CD14-positive monocyte (primary cell): ENCODE data around the gene TMEM40. TPM values are rescaled to one million over a fixed set of nuclear protein-coding genes. Genes with fewer than 3 reads are reported as not detected.

ENCODE experiments used
- DNase-seq, 3 donors: peaks; one replicate each; pipeline ENCODE4 v3.0.0-alpha.2; 2011 to 2022
- H2AFZ ChIP-seq: 2 replicates; pipeline ENCODE4 v1.6.0; 2012; ENCODE audit warnings: mild to moderate bottlenecking, low read depth, low read length, inconsistent platforms; ENCODE audit not compliant: insufficient read depth, poor library complexity, severe bottlenecking
- H3K27ac ChIP-seq, 2 donors: 1 replicate in 1 of 2; 2 replicates in 1 of 2; pipeline ENCODE4 v1.5.1; 2012 to 2013; ENCODE audit warnings: low read length in 2 of 2, control low read depth in 1 of 2, inconsistent platforms in 1 of 2, low read depth in 1 of 2, mild to moderate bottlenecking in 1 of 2
- H3K27me3 ChIP-seq, 2 donors: one replicate each; pipeline versions ENCODE4 v1.6.0 to v1.6.1; 2011 to 2013; ENCODE audit warnings: low read length in 2 of 2; ENCODE audit not compliant: control insufficient read depth in 2 of 2, insufficient read depth in 2 of 2
- H3K36me3 ChIP-seq, 2 donors: replicated peaks in 1 of 2; 1 replicate in 1 of 2; 2 replicates in 1 of 2; pipeline versions ENCODE4 v1.5.1 to v1.6.1; 2012 to 2013; ENCODE audit warnings: low read length in 2 of 2, control low read depth in 1 of 2, inconsistent platforms in 1 of 2, mild to moderate bottlenecking in 1 of 2; ENCODE audit not compliant: insufficient read depth in 2 of 2, control insufficient read depth in 1 of 2
- H3K4me1 ChIP-seq, 2 donors: 1 replicate in 1 of 2; 2 replicates in 1 of 2; pipeline versions ENCODE4 v1.5.1 to v1.6.1; 2012 to 2013; ENCODE audit warnings: low read length in 2 of 2, control low read depth in 1 of 2, inconsistent platforms in 1 of 2, mild to moderate bottlenecking in 1 of 2, moderate library complexity in 1 of 2; ENCODE audit not compliant: insufficient read depth in 2 of 2, control insufficient read depth in 1 of 2
- H3K4me2 ChIP-seq: replicated peaks from 2 replicates; pipeline ENCODE3; 2012; ENCODE audit warnings: low read length, moderate library complexity, mild to moderate bottlenecking; ENCODE audit not compliant: poor library complexity, severe bottlenecking; ENCODE audit errors: extremely low read depth
- H3K4me3 ChIP-seq, 3 experiments: fragments of 200-600 bp in 1 of 3; sonication (generic) in 1 of 3; replicated peaks in 1 of 3; 1 replicate in 2 of 3; 2 replicates in 1 of 3; pipeline ENCODE4 v1.5.1; 2011 to 2013; ENCODE audit warnings: low read length in 3 of 3, mild to moderate bottlenecking in 3 of 3, control low read depth in 2 of 3, low read depth in 2 of 3, inconsistent platforms in 1 of 3, moderate library complexity in 1 of 3
- H3K79me2 ChIP-seq: 2 replicates; pipeline ENCODE4 v1.6.0; 2012; ENCODE audit warnings: mild to moderate bottlenecking, control low read depth, inconsistent platforms, low read length, moderate library complexity; ENCODE audit not compliant: insufficient read depth
- H3K9ac ChIP-seq: 2 replicates; pipeline ENCODE4 v1.6.0; 2017; ENCODE audit warnings: low read length, mild to moderate bottlenecking; ENCODE audit not compliant: insufficient read depth, poor library complexity, severe bottlenecking
- H3K9me3 ChIP-seq, 2 donors: replicated peaks in 1 of 2; 1 replicate in 1 of 2; 2 replicates in 1 of 2; pipeline versions ENCODE4 v1.5.1 to v1.6.1; 2012 to 2013; ENCODE audit warnings: low read length in 2 of 2, control low read depth in 1 of 2; ENCODE audit not compliant: control insufficient read depth in 1 of 2, insufficient read depth in 1 of 2
- H4K20me1 ChIP-seq: 2 replicates; pipeline ENCODE4 v1.6.0; 2012; ENCODE audit warnings: mild to moderate bottlenecking, low read length, control low read depth, moderate library complexity; ENCODE audit not compliant: insufficient read depth
- H3K27ac Mint-ChIP-seq, 7 donors: one replicate each; pipeline ENCODE4 v1.8.0; 2020; ENCODE audit warnings: mild to moderate bottlenecking in 7 of 7, mixed read lengths in 7 of 7, moderate library complexity in 6 of 7, inconsistent platforms in 2 of 7
- H3K27me3 Mint-ChIP-seq, 3 donors: one replicate each; pipeline ENCODE4 v1.8.0; 2021 to 2022; ENCODE audit warnings: low read depth in 3 of 3, mild to moderate bottlenecking in 3 of 3, mixed read lengths in 3 of 3, moderate library complexity in 3 of 3, inconsistent platforms in 1 of 3
- H3K36me3 Mint-ChIP-seq, 2 donors: one replicate each; pipeline ENCODE4 v1.8.0; 2020; ENCODE audit warnings: mixed read lengths in 2 of 2, inconsistent platforms in 1 of 2, mild to moderate bottlenecking in 1 of 2
- H3K4me1 Mint-ChIP-seq: one replicate; pipeline ENCODE4 v1.8.0; 2020; ENCODE audit warnings: mild to moderate bottlenecking, mixed read lengths
- H3K4me3 Mint-ChIP-seq, 2 donors: one replicate each; pipeline ENCODE4 v1.8.0; 2020; ENCODE audit warnings: mild to moderate bottlenecking in 2 of 2, mixed read lengths in 2 of 2, moderate library complexity in 1 of 2
- H3K9me3 Mint-ChIP-seq, 7 donors: one replicate each; pipeline ENCODE4 v1.8.0; 2020 to 2022; ENCODE audit warnings: mixed read lengths in 7 of 7, mild to moderate bottlenecking in 6 of 7, moderate library complexity in 6 of 7, inconsistent platforms in 2 of 7
- CTCF ChIP-seq: fragments of 200-600 bp; IDR thresholded peaks from one replicate; pipeline ENCODE4 v1.8.0; 2022; ENCODE audit warnings: antibody characterized with exemption, mild to moderate bottlenecking
- WGBS: methylation state at CpG from one replicate; pipeline ENCODE4 v1.1.5; 2013; ENCODE audit warnings: missing lambda C conversion rate; ENCODE audit not compliant: insufficient coverage; 5-methylcytosine and 5-hydroxymethylcytosine counted together
- intact Hi-C, 2 donors: fragments of 100-400 bp; cut with micrococcal nuclease; formaldehyde crosslinking; loops; one replicate each; pipeline versions ENCODE4 v1.15.0 to v1.15.1; 2023
- polyA plus RNA-seq, 3 donors: library from polyadenylated mRNA; depleted of rRNA in 1 of 3; unstranded in 2 of 3; stranded (reverse) in 1 of 3; fragments of 300-500 nt in 2 of 3; fragments of >200 nt in 1 of 3; fragmentation: Illumina TruSeq in 2 of 3; gene quantifications; 1 replicate in 2 of 3; 2 replicates in 1 of 3; pipeline ENCODE4 v1.2.3, GENCODE V29; 2012 to 2021

Gene TMEM40
- polyA plus RNA-seq, 3 donors: 0.92 TPM; not detected in 2

GRCh38 chr3:12705981-12706380, 53.1 kb downstream of the TMEM40 start:
- H4K20me1 ChIP-seq: no peaks in the 10 kb centered on the region
- no peak for DNase-seq
- TF ChIP-seq CTCF: no peak
- no peaks in the 10 kb centered on the region for H3K27me3 ChIP-seq
- peaks cover 6 to 12% (median 10%) of the 10 kb centered on the region in 3 donors for H3K27me3 Mint-ChIP-seq
- H3K27ac ChIP-seq: no peak overlapping the region
- no peaks in the 10 kb centered on the region for H3K9me3 ChIP-seq
- H3K36me3 Mint-ChIP-seq: no peaks in the 10 kb centered on the region
- no peak overlapping the region for H3K4me3 Mint-ChIP-seq
- H2AFZ ChIP-seq: no peak overlapping the region
- intact Hi-C loops: loop anchor here in 1 of 2 donors (5.0 kb wide), 1 partner anchor 59 kb away; no protein-coding TSS in a partner anchor
- H3K9me3 Mint-ChIP-seq: peaks cover 0 to 3% (median 0%) of the 10 kb centered on the region in 7 donors
- H3K36me3 ChIP-seq: no peaks in the 10 kb centered on the region
- H3K4me1 Mint-ChIP-seq: peaks cover 29% of the 10 kb centered on the region
- no peak overlapping the region for H3K9ac ChIP-seq
- H3K4me1 ChIP-seq: peaks cover 10 to 12% of the 10 kb centered on the region in 2 donors
- WGBS: no CpG with 5 or more reads among the region's 1 CpG
- no peak overlapping the region for H3K27ac Mint-ChIP-seq
- H3K79me2 ChIP-seq: no peaks in the 10 kb centered on the region
- no peak overlapping the region for H3K4me3 ChIP-seq
- no peak overlapping the region for H3K4me2 ChIP-seq

- H3K4me3 Mint-ChIP-seq: no peak overlapping the region
- H2AFZ ChIP-seq: no peak overlapping the region
- H3K4me3 ChIP-seq: no peak overlapping the region
- H3K9ac ChIP-seq: no peak overlapping the region
- no peaks in the 10 kb centered on the region for H3K36me3 Mint-ChIP-seq
- 96% methylated on average over 5 of the region's 6 CpGs for WGBS
- intact Hi-C loops: loop anchor here in 1 of 2 donors (5.0 kb wide), 1 partner anchor 58 kb away; no protein-coding TSS in a partner anchor
- peaks cover 0 to 3% (median 0%) of the 10 kb centered on the region in 7 donors for H3K9me3 Mint-ChIP-seq
- H3K4me1 Mint-ChIP-seq: peaks cover 29% of the 10 kb centered on the region
- peaks cover 10 to 12% of the 10 kb centered on the region in 2 donors for H3K4me1 ChIP-seq
- H3K27ac ChIP-seq: no peak overlapping the region
- H3K27me3 ChIP-seq: no peaks in the 10 kb centered on the region
- no peak for DNase-seq
- H3K79me2 ChIP-seq: no peaks in the 10 kb centered on the region
- H3K4me2 ChIP-seq: no peak overlapping the region
- H4K20me1 ChIP-seq: no peaks in the 10 kb centered on the region
- no peak for TF ChIP-seq CTCF
- no peaks in the 10 kb centered on the region for H3K9me3 ChIP-seq
- peaks cover 4 to 11% (median 10%) of the 10 kb centered on the region in 3 donors for H3K27me3 Mint-ChIP-seq
- no peaks in the 10 kb centered on the region for H3K36me3 ChIP-seq
- peak overlapping the region in 1 of 7 donors; percentile 74 for H3K27ac Mint-ChIP-seq
Measured at GRCh38 chr3:12705374-12705926, 53.6 kb downstream of the TMEM40 start.
